CD4-positive, alpha-beta T cell treated with Interleukin-10 for 1 hour (primary cell): Measurements from ENCODE around the gene PEAK1.
"Not testable (repeated sequence)": the region's sequence is repeated elsewhere in the genome, so short reads cannot be mapped to it uniquely, and the experiment has no call there.

Experiments used
- DNase-seq: peaks from one replicate; pipeline ENCODE4 v3.0.0-alpha.2; 2020

The PEAK1 gene

DNA sequence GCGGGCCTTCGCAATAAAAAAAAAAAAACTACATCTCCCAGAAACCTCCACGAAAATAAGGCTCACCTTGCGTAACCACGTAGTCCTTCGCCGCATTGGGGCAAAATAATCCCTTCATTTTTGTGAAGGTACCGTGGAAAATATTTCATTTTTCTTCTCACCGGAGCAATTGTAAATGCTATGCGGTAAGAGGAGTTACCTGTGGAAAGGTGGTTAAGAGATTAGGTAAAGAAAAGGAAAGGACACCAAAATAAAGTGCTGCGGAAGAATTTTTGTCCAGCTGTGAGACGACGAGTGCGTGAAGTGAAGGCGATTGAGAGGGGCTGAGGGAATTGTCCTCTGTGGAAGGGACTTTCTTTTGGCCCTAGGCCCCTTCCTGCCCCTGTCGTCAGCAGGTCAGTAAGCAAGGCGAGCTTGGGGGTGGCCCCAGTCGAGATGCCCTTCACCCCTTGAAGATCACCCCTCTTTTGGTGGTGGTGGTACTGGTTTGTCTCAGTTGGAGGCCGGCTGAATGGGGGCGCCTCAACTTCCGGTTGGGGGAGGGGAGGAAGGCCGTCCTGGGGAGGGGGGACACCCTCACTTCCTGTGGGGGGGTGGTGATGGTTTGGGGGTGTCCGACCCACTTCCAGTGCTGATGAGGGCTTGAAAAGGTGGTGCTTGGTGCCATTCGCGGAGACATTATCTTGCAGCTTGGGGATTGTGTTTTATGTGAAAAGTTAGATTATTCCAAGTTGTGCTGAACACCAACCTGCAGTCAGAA lies 886 bp upstream of the PEAK1 start, which contains the start of gene HMG20A:
HMG20A (plus strand) TSS at position 279 of the 760 bp plus-strand sequence. CDS start 37,520 bp downstream, outside the sequence.
- peak; percentile 75 for DNase-seq

- peak; percentile 18 for DNase-seq
Measured at GRCh38 chr15:77418966-77419835, 703 bp downstream of the PEAK1 start.

- DNase-seq = no peak
Measured at GRCh38 chr15:77418391-77418965, 1.4 kb downstream of the PEAK1 start.

- no peak for DNase-seq
Measured at GRCh38 chr15:77417602-77418001, 2.3 kb downstream of the PEAK1 start.

DNA sequence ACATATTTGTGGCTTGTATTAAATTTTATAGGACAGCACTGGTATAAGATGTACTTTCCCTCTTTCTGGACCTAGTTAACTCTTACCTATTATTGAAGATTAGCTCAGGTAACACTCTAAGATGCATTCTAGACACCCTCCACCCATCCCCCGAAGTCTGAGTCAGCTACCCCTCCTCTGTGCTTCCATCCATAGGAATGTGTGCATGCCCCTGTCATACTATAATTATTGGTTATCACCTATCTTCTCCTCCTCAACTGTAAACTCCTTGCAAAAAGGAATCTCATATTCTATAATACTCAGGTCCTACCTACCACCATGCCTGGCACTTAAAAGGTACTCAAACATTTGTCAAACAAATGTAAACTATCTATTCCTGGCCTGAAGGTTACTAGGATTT lies 3.0 kb downstream of the PEAK1 start:
- no peak for DNase-seq

DNA sequence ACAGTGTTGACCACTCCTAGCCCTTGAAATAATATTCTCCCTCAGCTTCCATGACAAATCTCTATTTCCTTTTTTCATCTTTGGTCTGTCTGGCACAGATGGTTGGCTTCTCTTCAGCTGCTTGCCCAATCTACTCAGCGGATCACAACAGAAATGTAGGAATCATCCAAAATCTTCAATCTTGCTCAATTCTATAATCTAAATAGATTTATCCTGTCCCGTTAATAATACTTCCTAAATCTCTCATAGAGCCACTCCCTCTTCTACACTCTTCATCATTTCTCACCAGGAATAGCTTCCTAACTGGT lies 3.8 kb downstream of the PEAK1 start:
- DNase-seq = no peak

DNA sequence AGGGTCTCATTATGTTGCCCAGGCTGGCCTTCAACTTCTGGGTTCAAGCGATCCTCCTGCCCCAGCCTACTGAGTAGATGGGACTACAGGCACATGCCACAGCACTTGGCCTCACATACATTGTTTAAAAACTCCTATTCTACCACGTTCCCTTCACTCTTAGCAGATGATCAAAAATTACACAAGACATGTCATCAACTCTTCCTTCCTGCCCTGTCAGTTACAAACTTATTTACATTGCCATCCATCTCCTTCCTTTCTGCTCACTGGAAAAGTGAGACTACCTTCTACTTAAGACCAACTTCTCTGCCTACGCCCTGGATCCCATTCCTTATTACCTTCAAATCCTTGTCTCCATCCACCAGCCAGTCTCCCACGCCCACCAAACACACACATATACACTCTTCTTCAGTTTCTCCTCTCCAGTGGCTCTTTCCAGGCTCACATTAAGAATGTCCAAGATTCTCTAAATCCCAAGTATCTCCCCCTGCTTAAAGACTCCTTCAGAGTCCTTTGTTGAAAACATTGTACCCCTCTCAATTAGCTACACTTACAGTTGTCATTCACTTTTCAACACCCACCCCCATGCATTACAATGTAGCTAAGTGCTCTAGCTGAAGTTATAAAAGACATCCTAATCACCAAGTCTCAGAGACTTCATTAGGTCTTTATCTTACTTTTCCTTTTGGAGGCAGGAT lies 4.3 kb downstream of the PEAK1 start:
- no peak for DNase-seq

DNA sequence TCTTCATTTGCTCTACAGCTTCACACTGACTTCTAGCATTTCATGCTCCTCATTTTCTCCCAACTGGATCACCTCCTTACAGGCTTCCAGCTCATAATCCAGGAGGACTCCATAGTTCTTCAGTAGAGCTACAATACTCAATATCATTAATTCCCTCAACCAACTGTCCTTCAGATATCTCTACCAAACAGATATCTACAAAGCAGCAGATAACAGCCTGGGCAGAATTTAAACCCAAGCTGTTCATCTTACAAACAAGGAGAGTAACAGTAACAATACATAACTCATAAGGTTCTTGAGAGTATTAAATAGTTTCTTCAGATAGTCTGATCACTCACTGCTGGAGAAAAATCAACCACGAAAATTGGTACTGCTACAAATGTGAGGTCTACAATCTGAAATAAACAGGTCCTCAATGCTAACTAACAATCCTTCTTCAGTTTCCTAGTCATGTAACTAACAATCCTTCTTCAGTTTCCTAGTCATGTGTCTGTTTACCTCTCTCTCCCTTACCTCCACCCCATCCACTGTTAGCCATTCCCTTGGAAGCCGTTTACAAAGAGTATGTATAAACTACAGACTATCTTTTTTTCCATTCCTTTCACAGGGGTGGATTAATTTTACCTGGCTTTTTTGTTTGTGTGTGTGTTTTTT lies 5.0 kb downstream of the PEAK1 start:
- DNase-seq = no peak

DNA sequence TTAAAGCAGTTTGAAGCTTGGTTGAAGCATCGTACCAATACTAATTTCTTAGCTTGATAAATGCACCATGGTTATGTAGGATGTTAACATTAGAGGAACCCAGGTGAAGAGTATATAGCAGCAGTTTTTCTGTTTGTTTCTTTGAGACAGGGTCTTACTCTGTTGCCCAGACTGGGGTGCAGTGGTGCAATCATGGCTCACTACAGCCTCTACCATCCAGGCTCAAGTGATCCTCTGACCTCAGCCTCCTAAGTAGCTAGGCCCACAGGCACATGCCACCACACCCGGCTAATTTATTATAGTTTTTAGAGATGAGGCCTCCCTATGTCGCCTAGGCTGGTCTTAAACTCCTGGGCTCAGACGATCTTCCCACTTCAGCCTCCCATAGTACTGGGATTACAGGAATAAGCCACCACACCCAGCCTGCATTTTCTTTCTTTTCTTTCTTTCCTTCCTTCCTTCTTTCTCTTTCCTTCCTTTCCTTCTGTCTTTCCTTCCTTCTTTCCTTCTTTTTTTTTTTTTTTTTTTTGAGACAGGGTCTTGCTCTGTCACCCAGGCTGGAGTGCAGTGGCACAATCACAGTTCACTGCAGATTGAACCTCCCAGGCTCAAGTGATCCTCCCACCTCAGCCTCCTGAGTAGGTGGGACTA lies 6.1 kb downstream of the PEAK1 start:
- DNase-seq = no peak

DNA sequence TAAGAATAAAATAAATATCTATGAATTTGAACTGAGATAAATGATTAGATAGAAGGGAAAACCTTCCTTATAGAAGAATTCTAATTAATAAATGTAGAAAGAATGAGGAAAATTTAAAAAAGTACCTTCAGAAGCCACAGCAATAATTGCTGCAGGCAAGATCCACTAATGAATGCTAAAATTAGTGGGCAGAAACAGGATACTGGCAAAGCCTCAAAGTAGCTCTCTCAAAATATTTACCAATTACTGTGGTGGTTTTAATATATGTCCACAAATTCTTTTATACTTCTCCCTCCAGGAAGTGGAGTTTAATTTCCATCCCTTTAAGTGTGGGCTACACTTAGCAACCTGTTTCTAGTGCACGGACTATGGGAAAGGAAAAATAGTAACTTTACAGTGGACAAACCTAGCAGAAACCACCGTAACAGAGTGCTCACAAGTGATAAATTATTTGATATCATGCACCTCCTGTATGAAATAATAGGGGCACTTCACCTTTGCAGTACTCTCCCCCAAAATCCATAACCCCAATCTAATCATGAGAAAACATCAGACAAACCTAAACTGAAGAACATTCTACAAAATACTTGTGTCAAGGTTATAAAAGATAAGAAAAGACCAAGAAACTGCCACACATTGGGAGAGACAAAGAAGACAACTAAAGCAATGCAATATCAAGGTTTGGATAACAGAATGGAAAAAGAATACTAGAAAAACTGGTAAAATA lies 6.8 kb downstream of the PEAK1 start:
- no peak for DNase-seq

DNA sequence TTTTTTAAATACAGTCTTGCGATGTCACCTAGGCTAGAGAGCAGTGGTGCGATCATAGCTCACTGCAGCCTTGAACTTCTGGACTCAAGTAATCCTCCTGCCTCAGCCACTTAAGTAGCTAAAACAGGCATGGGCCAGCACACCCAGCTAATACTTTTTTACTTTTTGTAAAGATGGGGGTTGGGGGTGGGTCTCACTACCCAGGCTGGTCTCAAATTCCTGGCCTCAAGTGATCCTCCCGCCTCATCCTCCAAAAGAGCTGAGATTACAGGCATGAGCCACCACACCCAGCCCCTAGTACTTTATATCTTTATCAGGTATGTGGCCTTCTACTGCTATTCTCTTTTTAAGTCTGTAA lies 8.3 kb downstream of the PEAK1 start:
- no peak for DNase-seq

GRCh38 chr15:77410701-77411618 lies 8.9 kb downstream of the PEAK1 start:
- DNase-seq = no peak

- DNase-seq = not testable (repeated sequence)
Measured at GRCh38 chr15:77410157-77410500, 9.8 kb downstream of the PEAK1 start.

DNA sequence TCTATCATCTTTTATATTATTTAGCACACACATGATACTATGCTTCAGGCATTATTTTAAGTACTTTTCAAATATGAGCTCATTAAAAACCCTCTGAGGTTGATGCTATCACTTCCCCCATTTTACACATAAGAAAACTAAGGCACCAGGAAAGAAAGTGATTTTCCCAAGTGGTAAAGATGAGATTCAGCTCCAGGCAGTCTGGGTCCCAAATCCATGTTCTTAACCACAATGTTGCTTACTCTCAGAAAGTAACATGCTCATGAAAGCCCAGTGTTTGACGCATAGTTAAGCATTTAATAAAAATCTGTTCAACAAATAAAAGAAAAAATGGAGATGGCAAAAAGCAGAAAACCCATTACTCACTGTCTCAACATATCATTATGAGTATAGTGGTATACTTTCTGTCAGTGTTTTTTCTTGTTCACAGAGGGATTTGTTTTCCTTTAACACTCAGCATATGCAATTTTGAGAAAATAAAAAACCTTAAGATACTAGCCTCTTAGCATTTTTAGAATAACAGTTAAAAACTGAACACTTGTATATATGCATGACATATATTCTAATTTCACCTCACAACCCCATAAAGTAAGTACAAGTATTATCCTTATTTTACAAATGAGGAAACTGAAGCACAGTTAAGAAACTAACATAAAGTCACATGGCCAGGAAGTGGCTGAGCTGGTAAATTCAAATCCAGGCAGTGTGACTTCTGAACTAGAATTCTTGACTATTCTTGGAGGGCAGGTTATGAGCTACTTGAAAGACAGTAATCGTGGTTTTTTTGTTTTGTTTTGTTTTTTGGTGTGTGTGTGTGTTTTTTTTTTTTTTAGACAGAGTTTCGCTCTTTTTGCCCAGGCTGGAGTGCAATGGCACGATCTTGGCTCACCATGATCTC lies 10.4 kb downstream of the PEAK1 start:
- DNase-seq = peak; percentile 40

DNA sequence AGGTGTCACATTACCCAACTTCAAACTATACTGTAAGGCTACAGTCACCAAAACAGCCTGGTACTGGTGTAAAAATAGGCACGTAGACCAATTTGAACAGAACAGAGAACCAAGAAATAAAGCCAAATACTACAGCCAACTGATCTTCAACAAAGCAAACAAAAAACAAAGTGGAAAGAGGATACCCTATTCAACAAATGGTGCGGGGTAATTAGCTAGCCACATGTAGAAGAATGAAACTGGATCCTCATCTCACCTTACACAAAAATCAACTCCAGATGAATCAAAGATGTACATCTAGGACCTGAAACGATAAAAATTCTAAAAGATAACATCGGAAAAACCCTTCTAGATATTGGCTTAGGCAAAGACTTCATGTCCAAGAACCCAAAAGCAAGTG lies 13.1 kb downstream of the PEAK1 start:
- DNase-seq = no peak

- DNase-seq = not testable (repeated sequence)
Measured at GRCh38 chr15:77406173-77406759, 13.6 kb downstream of the PEAK1 start.

- no peak for DNase-seq
Measured at GRCh38 chr15:77402740-77403379, 17.0 kb downstream of the PEAK1 start.

DNA sequence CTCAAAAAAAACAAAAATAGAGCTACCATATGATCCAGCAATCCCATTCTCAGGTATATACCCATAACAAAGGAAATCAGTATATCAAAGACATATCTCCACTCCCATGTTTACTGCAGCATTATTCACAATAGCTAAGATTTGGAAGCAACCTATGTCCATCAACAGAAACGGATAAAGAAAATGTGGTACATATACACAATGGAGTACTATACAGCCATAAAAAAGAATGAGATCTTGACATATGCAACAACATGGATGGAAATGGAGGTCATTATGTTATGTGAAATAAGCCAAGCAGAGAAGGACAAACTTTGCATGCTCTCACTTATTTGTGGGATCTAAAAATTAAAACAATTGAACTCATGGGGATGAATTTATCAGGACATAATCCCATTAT lies 19.6 kb downstream of the PEAK1 start:
- no peak for DNase-seq
